Heart left ventricle (tissue), 16 donors: Measurements from ENCODE around the gene METTL4. TPM values are rescaled to one million over a fixed set of nuclear protein-coding genes. Genes with fewer than 3 reads are reported as not detected.
"Not testable (repeated sequence)": the region's sequence is repeated elsewhere in the genome, so short reads cannot be mapped to it uniquely, and the experiment has no call there.

ENCODE experiments used
- ATAC-seq, 4 donors: fragments of 200-7000 bp; cut with Tn5 transposase; one replicate each; pipeline ENCODE4 v1.9.1; 2020 to 2022; ENCODE audit warnings: moderate library complexity in 4 of 4, mild to moderate bottlenecking in 3 of 4, moderate number of reproducible peaks in 1 of 4
- DNase-seq, 5 donors: peaks; one replicate each; pipeline ENCODE4 v3.0.0-alpha.2; 2020
- H3K27ac ChIP-seq, 12 donors: fragments of 200-600 bp; sonication (generic) in 4 of 12; one replicate each; pipeline versions ENCODE4 v1.5.0 to v1.8.0; 2016 to 2022; ENCODE audit warnings: mild to moderate bottlenecking in 2 of 12
- H3K27me3 ChIP-seq, 9 donors: fragments of 200-600 bp; sonication (generic) in 2 of 9; one replicate each; pipeline versions ENCODE4 v1.5.1 to v1.8.0; 2016 to 2022; ENCODE audit warnings: mild to moderate bottlenecking in 3 of 9
- H3K36me3 ChIP-seq, 9 donors: fragments of 200-600 bp; sonication (generic) in 2 of 9; one replicate each; pipeline versions ENCODE4 v1.5.0 to v1.8.0; 2018 to 2022; ENCODE audit warnings: mild to moderate bottlenecking in 2 of 9
- H3K4me1 ChIP-seq, 12 donors: fragments of 200-600 bp; sonication (generic) in 4 of 12; one replicate each; pipeline versions ENCODE4 v1.5.0 to v1.8.0; 2016 to 2022; ENCODE audit warnings: mild to moderate bottlenecking in 3 of 12
- H3K4me3 ChIP-seq, 12 donors: fragments of 200-600 bp; sonication (generic) in 4 of 12; one replicate each; pipeline versions ENCODE4 v1.5.0 to v1.8.0; 2017 to 2022; ENCODE audit warnings: mild to moderate bottlenecking in 9 of 12, moderate library complexity in 4 of 12
- H3K9me3 ChIP-seq, 12 donors: fragments of 200-600 bp; sonication (generic) in 4 of 12; one replicate each; pipeline versions ENCODE4 v1.5.0 to v1.8.0; 2016 to 2022; ENCODE audit warnings: mild to moderate bottlenecking in 1 of 12
- CTCF ChIP-seq, 12 donors: fragments of 200-600 bp; sonication (generic) in 4 of 12; IDR thresholded peaks; one replicate each; pipeline versions ENCODE4 v1.5.0 to v1.8.0; 2018 to 2022; ENCODE audit warnings: antibody characterized with exemption in 12 of 12, mild to moderate bottlenecking in 5 of 12
- POLR2A ChIP-seq, 2 donors: fragments of 450-650 bp; IDR thresholded peaks; one replicate each; pipeline ENCODE4 v1.6.1; 2017; ENCODE audit warnings: antibody characterized with exemption in 2 of 2, mild to moderate bottlenecking in 2 of 2, moderate library complexity in 2 of 2
- WGBS, 4 donors: extraction: QIAGEN DNeasy Blood & Tissue Kit in 2 of 4; methylation state at CpG; one replicate each; pipeline versions ENCODE4 v1.1.5 to v1.1.7; 2013 to 2018; 5-methylcytosine and 5-hydroxymethylcytosine counted together
- intact Hi-C, 10 donors: fragments of 100-400 bp; cut with DNase I; formaldehyde crosslinking; loops; one replicate each; pipeline versions ENCODE4 v1.11.1 to v1.14.2; 2022
- polyA plus RNA-seq, 2 donors: library from polyadenylated mRNA; stranded (reverse); fragments of 200-250 nt; gene quantifications; one replicate each; pipeline ENCODE4 v1.2.3, GENCODE V29; 2013
- total RNA-seq, 9 donors: library from RNA; depleted of rRNA in 2 of 9; stranded (reverse); fragments of >200 nt in 2 of 9; fragmentation: NEBNext Ultra II Directional in 3 of 9; extraction: Animal tissue kit (Norgen Biotek cat#: 25700) in 3 of 9; gene quantifications; one replicate each; pipeline versions ENCODE4 v1.1.0 to v1.2.4, GENCODE V29; 2016 to 2023
- donor health status: ischemic (EF 13 %, LVEDD 7.1; RV severe dilation, severe dysfunction).
- donor health status: healthy with polysubstance abuse.
- donor health status: DM: no; HTN: yes; CAD: no.
- donor health status: DM: no; HTN: no; CAD: no.
- donor health status: ischemic (EF 25% LVEDD 6.9; RV normal size, moderate dysfunction).
- donor health status: ischemic (EF 25% LVEDD 5.7; RV mildly dilated, moderate dysfunction).
- donor health status: healthy.
- donor health status: DM: yes; HTN: yes; CAD: no.
- donor health status: ischemic (EF 35%, LVEDD 5.7; RV mildly dilated, moderate dysfunction).
- donor health status: nonischemic (EF 11% LVEDD 7.7; RV severe dilation, severe dysfunction).
- donor health status: DM: yes; HTN: yes; CAD: no.
- donor health status: PGD.
- donor health status: ischemic (EF 29% LVEDD 5.4; RV normal size, mild dysfunction).
- donor health status: nonischemic (EF 23%, LVEDD 6.1; RV moderate dilation, normal function).

Gene METTL4
- total and polyA plus RNA-seq, 11 donors = 3.1 to 10.3 (median 5.8) TPM

GRCh38 chr18:2547477-2548087 is 23.7 kb downstream of the METTL4 start:
- Histone ChIP-seq H3K36me3 (peaks cover 0 to 60% (median 28%) of the 10 kb centered on the region in 9 donors), H3K4me3 (no peak overlapping the region), H3K9me3 (no peaks in the 10 kb centered on the region), H3K27ac (no peak overlapping the region), H3K4me1 (no peaks in the 10 kb centered on the region), H3K27me3 (no peaks in the 10 kb centered on the region)
- TF ChIP-seq POLR2A (IDR thresholded peaks at IDR 0.05) (no peak), CTCF (IDR thresholded peaks at IDR 0.05) (peak; percentile 38 to 71 (median 53))
- 56 to 60% (median 57%) methylated on average over 4 of the region's 4 CpGs for WGBS, 4 donors
- no peak for DNase-seq
- intact Hi-C loops = loop anchor here (5.0 to 10.0 kb wide), 10 partner anchors 210 to 1685 kb away; no protein-coding TSS in a partner anchor
- ATAC-seq = no peak

GRCh38 chr18:2545155-2545554 is 26.1 kb downstream of the METTL4 start:
- Histone ChIP-seq H3K4me1 (no peaks in the 10 kb centered on the region), H3K36me3 (peaks cover 0 to 42% (median 15%) of the 10 kb centered on the region in 9 donors), H3K9me3 (no peaks in the 10 kb centered on the region), H3K4me3 (no peak overlapping the region), H3K27ac (no peak overlapping the region), H3K27me3 (no peaks in the 10 kb centered on the region)
- no peak for ATAC-seq
- no peak for DNase-seq
- intact Hi-C loops = loop anchor here (5.0 to 10.0 kb wide), 10 partner anchors 208 to 1683 kb away; no protein-coding TSS in a partner anchor
- TF ChIP-seq CTCF (IDR thresholded peaks at IDR 0.05) (no peak), POLR2A (IDR thresholded peaks at IDR 0.05) (no peak)
- 69 to 83% (median 74%) methylated on average over 2 of the region's 2 CpGs for WGBS, 4 donors

GRCh38 chr18:2541925-2542563 is 29.3 kb downstream of the METTL4 start:
- DNase-seq, H3K9me3 ChIP-seq, H3K4me3 ChIP-seq, ATAC-seq, H3K27ac ChIP-seq, H3K27me3 ChIP-seq, H3K4me1 ChIP-seq: not testable (repeated sequence)
- intact Hi-C loops = loop anchor here (2.0 to 10.0 kb wide), 11 partner anchors 200 to 1680 kb away; no protein-coding TSS in a partner anchor
- peak; percentile 45 to 78 (median 62) for TF ChIP-seq CTCF (IDR thresholded peaks at IDR 0.05)
- 22 to 26% methylated on average over 3 of the region's 3 CpGs; no CpG with 5 or more reads in 2 of the 4 donors for WGBS, 4 donors
- peaks cover 0 to 40% (median 15%) of the 10 kb centered on the region in 9 donors for H3K36me3 ChIP-seq

- intact Hi-C loops = loop anchor here (5.0 to 10.0 kb wide), 10 partner anchors 198 to 1678 kb away; no protein-coding TSS in a partner anchor
- H3K9me3 ChIP-seq = no peaks in the 10 kb centered on the region
Measured at GRCh38 chr18:2540575-2540974, 30.7 kb downstream of the METTL4 start.

More at GRCh38 chr18:2540575-2540974, 30.7 kb downstream of the METTL4 start:
- no peak for ATAC-seq
- WGBS, 4 donors = 87 to 90% (median 89%) methylated on average over 4 of the region's 4 CpGs
- TF ChIP-seq CTCF (IDR thresholded peaks at IDR 0.05) = no peak
- TF ChIP-seq POLR2A (IDR thresholded peaks at IDR 0.05) = no peak
- DNase-seq = no peak
- Histone ChIP-seq H3K27me3 (no peaks in the 10 kb centered on the region), H3K36me3 (peaks cover 0 to 26% (median 10%) of the 10 kb centered on the region in 9 donors), H3K4me3 (no peak overlapping the region), H3K4me1 (no peaks in the 10 kb centered on the region), H3K27ac (no peak overlapping the region)
